D721Med (cell line): ENCODE measurements around the gene C6orf89.
"Not testable (repeated sequence)": the region's sequence is repeated elsewhere in the genome, so short reads cannot be mapped to it uniquely, and the experiment has no call there.

ENCODE experiments used
- DNase-seq: peaks from one replicate; pipeline ENCODE4 v3.0.0; 2011; ENCODE audit warnings: low spot score; ENCODE audit not compliant: insufficient read length
- FAIRE-seq: peaks from 2 replicates; lab custom pipeline; 2011; peaks lifted over from hg19 to GRCh38; lab: Jason Lieb, UNC
- TF ChIP-seq, protein P1 (sequence below): IDR thresholded peaks from 2 replicates; pipeline ENCODE4 v1.5.1; 2012; ENCODE audit warnings: mild to moderate bottlenecking, control low read depth; ENCODE audit not compliant: insufficient read depth; ENCODE audit errors: missing control alignments

Gene C6orf89

DNA sequence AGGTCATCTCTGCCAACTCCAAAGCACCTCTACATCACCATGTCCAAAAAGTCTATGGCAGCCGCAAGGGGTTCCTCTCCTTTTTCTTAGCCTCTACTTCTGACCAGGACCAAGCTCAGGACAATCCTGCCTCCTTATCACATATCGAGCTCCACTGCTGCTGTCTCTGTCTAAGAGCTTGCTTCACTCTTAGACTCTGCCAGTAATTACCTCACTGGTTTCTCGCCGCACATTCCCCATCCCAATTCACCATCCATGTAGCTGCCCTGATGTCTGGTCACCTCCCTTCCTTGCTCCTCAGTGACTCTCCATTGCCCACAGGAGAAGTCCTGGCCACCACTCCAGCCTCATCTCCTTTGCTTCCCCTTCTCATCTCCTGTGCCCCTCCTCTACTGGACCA lies 44.7 kb downstream of the C6orf89 start:
- FAIRE-seq (no peak), DNase-seq (no peak)
- TF ChIP-seq, protein P1, sequence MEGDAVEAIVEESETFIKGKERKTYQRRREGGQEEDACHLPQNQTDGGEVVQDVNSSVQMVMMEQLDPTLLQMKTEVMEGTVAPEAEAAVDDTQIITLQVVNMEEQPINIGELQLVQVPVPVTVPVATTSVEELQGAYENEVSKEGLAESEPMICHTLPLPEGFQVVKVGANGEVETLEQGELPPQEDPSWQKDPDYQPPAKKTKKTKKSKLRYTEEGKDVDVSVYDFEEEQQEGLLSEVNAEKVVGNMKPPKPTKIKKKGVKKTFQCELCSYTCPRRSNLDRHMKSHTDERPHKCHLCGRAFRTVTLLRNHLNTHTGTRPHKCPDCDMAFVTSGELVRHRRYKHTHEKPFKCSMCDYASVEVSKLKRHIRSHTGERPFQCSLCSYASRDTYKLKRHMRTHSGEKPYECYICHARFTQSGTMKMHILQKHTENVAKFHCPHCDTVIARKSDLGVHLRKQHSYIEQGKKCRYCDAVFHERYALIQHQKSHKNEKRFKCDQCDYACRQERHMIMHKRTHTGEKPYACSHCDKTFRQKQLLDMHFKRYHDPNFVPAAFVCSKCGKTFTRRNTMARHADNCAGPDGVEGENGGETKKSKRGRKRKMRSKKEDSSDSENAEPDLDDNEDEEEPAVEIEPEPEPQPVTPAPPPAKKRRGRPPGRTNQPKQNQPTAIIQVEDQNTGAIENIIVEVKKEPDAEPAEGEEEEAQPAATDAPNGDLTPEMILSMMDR: no peak

DNA sequence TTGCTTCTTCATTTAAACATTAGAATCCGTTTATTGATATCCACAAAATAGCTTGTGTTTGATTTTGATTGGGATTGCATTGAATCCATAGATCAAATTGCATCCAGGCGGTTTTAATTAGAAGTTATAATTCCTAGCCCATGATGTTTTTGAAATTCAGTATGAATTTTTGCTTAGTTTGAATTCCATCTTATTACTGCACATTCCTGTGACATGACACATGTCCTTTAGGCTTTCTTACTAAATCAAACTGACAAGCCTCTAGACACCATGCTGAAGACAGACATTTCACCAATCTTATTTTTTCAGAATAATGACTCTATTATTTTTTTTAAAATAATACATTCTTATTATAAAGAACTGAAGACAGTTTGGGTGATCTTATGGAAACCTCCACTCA lies 47.4 kb downstream of the C6orf89 start:
- DNase-seq: no peak
- TF ChIP-seq, protein P1: no peak
- no peak for FAIRE-seq

DNA sequence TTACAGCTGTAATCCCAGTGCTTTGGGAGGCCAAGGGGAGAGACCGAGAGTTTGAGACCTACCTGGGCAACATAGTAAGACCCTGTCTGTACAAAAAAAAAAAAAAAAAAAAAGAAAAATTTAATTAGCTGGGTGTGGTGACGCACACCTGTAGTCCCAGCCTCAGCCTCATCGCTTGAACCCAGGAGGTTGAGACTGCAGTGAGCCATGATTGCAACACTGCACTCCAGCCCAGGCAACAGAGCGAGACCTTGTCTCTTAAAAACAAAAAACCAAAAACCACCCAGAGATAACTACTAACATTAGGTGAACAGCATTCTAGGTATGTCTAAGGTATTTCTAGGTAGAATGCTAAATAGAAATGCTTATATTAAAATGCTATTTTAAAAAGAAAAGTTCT lies 47.8 kb downstream of the C6orf89 start:
- FAIRE-seq (no peak), DNase-seq (no peak)
- TF ChIP-seq, protein P1: no peak

DNA sequence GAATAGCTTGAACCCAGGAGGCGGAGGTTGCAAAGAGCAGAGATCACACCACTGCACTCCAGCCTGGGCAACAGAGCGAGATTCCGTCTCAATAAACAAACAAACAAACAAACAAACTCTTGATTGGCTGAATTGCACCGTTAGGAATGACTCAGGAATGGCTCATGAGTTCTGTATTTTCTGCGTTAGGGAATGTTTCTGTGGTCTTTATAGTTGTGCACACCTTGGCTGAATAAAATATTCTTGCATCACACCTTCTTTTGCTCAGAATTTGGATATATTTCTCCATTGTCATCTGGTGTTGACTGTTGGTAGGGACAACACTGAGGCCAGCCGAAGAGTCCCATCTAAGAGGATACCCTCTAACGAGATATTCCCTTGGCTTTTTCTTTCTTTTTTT lies 49.1 kb downstream of the C6orf89 start:
- TF ChIP-seq, protein P1: no peak
- FAIRE-seq (no peak), DNase-seq (no peak)

DNA sequence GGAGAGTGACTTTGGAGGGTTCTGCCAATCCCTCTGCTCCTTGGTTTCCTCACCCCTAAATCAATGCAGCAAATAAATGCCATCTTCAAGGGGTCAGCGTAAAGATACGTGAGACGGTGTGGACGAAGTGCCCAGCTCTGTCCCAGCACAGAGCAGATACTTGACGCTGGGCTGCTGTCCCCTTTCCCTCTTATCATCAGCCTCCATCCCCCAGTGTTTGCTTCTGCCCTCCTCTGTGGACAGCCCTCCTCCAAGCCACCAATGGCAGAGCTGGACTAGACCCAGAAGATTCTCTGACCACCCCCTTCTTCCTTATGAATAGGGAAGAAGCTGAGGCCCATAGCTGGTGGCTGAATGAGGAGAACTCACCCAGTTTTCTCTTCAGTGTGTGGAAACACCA lies 51.1 kb downstream of the C6orf89 start:
- FAIRE-seq (no peak), DNase-seq (no peak)

DNA sequence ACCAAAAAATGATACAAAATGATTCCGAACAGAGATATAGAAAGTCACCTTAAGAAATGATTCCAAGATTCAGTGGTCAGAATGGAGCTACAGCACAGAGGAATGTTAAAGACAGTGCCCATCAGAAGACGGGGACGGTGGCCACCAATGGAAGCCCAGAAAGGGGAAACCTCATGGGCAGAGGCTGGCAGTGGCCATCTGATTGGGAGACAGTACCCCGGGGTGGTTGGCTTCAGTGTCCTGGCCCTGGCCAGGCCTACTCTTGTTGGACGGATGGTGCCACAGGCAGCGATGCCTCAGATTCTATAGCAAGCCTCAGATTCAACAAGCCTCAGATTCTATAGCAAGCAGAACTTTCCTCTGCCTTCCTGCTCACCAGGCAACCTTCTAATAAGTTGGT lies 52.1 kb downstream of the C6orf89 start:
- TF ChIP-seq, protein P1: no peak
- DNase-seq (no peak), FAIRE-seq (no peak)

More for the DNA sequence above, 51.1 kb downstream of the C6orf89 start:
- TF ChIP-seq, protein P1: no peak

DNA sequence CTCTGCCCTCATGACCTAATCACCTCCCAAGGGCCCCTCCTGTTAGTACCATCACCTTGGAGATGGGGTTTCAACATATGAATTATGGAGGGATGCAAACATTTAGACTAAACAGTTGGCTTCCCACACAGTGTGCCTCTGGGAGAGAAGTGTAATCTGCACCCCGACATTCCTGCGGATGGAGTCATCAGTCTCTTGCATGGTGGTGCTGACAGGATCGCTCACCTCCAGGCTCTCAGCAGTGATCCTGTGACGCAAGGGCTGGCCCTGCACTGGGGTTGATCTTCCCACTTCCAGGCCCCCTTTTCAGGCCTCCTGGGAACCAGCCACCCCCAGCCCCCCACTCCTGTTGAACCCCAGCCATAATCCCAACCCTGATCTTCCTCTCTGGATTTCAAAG lies 52.8 kb downstream of the C6orf89 start:
- FAIRE-seq: no peak
- DNase-seq: no peak

DNA sequence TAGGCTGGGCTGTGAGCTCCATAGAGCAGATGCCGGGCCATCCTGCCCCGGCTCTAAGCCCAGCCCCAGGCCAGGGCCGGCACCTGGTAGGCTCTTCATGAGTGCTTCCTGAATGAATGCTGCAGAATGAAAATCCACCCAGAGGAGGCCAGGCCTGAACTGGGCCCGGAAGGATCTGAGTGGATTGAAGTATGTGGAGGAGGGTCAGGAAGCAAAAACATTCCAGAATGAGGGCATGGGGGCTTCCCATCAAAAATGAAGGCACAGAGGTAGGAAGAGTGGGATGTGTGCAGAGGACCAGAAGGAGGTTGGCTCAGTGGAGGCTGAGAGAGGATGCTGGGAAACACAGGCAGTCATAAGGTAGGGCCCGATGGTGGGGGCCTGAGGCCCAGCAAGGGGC lies 53.3 kb downstream of the C6orf89 start:
- not testable (repeated sequence) for DNase-seq, FAIRE-seq

More for the DNA sequence above, 52.8 kb downstream of the C6orf89 start:
- TF ChIP-seq, protein P1: no peak
